ENCODE data around the gene ANKRD44. TPM values are rescaled to one million over a fixed set of nuclear protein-coding genes. Genes with fewer than 3 reads are reported as not detected.

The ANKRD44 gene
- total and polyA plus RNA-seq, 4 experiments from 2014 or later = 51.5 to 248 (median 158) TPM

GRCh38 chr2:197261808-197262226, 48.8 kb downstream of the ANKRD44 start:
- peaks cover 0 to 2% (median 0%) of the 10 kb centered on the region in 8 donors for H3K9me3 Mint-ChIP-seq
- H3K4me3 ChIP-seq (ENCODE audit: low read length in 2 of 2) = no peak overlapping the region
- H3K27me3 ChIP-seq (ENCODE audit: insufficient read depth, low read length) = no peaks in the 10 kb centered on the region
- ChIA-PET POLR2A (ENCODE audit: partially characterized antibody) (interaction anchor here (0.7 to 9.1 kb wide), 21 partner anchors 8 to 147 kb away, joined by 3 to 96 read pairs (median 4); partner anchors contain the start of gene ANKRD44), CTCF (ENCODE audit: partially characterized antibody) (interaction anchor here (0.6 to 1.2 kb wide), 9 partner anchors 11 to 95 kb away, joined by 3 to 5 read pairs (median 3); no protein-coding TSS in a partner anchor)
- peaks cover 87% of the 10 kb centered on the region for H3K4me1 ChIP-seq (ENCODE audit: insufficient read depth, low read length)
- H3K27ac Mint-ChIP-seq = peak overlapping the region; percentile 76 to 98 (median 91)
- no peaks in the 10 kb centered on the region for H3K36me3 ChIP-seq (ENCODE audit: insufficient read depth, low read length)
- H3K27me3 Mint-ChIP-seq = no peaks in the 10 kb centered on the region
- intact Hi-C loops (cut with micrococcal nuclease) = no loop called here
- H3K4me3 Mint-ChIP-seq = peak overlapping the region; percentile 43 to 82 (median 64)
- peak overlapping the region; percentile 65 for H3K27ac ChIP-seq (ENCODE audit: low read depth, low read length)
- peaks cover 18 to 32% of the 10 kb centered on the region in 2 donors for H3K36me3 Mint-ChIP-seq
- peak in 1 of 5 donors; percentile 33 for DNase-seq
- H3K4me1 Mint-ChIP-seq = peaks cover 65 to 91% (median 77%) of the 10 kb centered on the region in 4 donors
- H3K9me3 ChIP-seq (ENCODE audit: control insufficient read depth in 1 of 2, low read length in 2 of 2) = no peaks in the 10 kb centered on the region

DNA sequence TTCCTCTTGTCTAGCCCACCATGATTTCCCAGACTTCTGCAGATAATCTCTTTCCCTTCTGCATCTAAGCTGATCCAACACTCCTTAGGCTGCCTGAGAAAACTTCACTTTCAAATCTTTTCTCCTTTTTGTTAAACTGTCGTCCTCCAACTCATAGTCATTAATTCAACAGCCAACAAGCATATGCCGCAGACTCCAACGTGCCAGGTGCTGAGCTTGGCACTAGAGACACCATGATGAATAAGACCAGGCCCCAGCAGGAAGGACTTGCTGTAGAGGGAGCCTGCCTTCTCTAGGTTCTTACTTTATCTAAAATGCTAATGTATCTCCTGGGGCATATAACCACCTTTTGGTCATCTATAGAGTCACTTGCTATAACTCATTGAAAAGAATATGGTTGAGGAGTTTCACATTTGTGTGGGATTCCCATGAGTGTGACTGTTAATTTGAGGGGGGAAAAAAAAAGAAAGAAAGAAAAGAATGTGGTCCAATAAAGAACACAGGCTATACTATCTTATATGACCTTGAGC, 51.0 kb downstream of the ANKRD44 start:
- POLR2A ChIA-PET (ENCODE audit: partially characterized antibody) = interaction anchor here (0.6 to 55.3 kb wide), 4 partner anchors 13 to 51 kb away, joined by 3 to 1394 read pairs (median 304); partner anchors contain the start of gene ANKRD44
- Mint-ChIP-seq H3K4me3 (peak overlapping the region in 7 of 8 donors; percentile 7 to 76 (median 29)), H3K4me1 (peaks cover 69 to 91% (median 79%) of the 10 kb centered on the region in 4 donors), H3K9me3 (peaks cover 0 to 2% (median 0%) of the 10 kb centered on the region in 8 donors), H3K27me3 (no peaks in the 10 kb centered on the region), H3K36me3 (peaks cover 18 to 35% of the 10 kb centered on the region in 2 donors), H3K27ac (peak overlapping the region; percentile 76 to 95 (median 93))
- no peak overlapping the region for H3K4me3 ChIP-seq (ENCODE audit: low read length in 2 of 2)
- H3K9me3 ChIP-seq (ENCODE audit: control insufficient read depth in 1 of 2, low read length in 2 of 2) = no peaks in the 10 kb centered on the region
- H3K4me1 ChIP-seq (ENCODE audit: insufficient read depth, low read length) = peaks cover 87% of the 10 kb centered on the region
- H3K27me3 ChIP-seq (ENCODE audit: insufficient read depth, low read length) = no peaks in the 10 kb centered on the region
- peak overlapping the region; percentile 29 for H3K27ac ChIP-seq (ENCODE audit: low read depth, low read length)
- H3K36me3 ChIP-seq (ENCODE audit: insufficient read depth, low read length) = no peaks in the 10 kb centered on the region
- CTCF ChIA-PET (ENCODE audit: partially characterized antibody) = interaction anchor here (0.9 kb wide), 1 partner anchor 61 kb away, joined by 3 read pairs; no protein-coding TSS in a partner anchor
- intact Hi-C loops (cut with micrococcal nuclease) = no loop called here
- DNase-seq = no peak

GRCh38 chr2:197258580-197258979, 52.0 kb downstream of the ANKRD44 start:
- H3K4me1 ChIP-seq (ENCODE audit: insufficient read depth, low read length) = peaks cover 87% of the 10 kb centered on the region
- POLR2A ChIA-PET (ENCODE audit: partially characterized antibody) = interaction anchor here (2.2 to 55.3 kb wide), 3 partner anchors 18 to 50 kb away, joined by 12 to 1394 read pairs (median 606); partner anchors contain the start of gene ANKRD44
- peaks cover 69 to 91% (median 78%) of the 10 kb centered on the region in 4 donors for H3K4me1 Mint-ChIP-seq
- peak overlapping the region in 1 of 2 donors; percentile 37 for H3K4me3 ChIP-seq (ENCODE audit: low read length in 2 of 2)
- H3K9me3 ChIP-seq (ENCODE audit: control insufficient read depth in 1 of 2, low read length in 2 of 2) = no peaks in the 10 kb centered on the region
- no peaks in the 10 kb centered on the region for H3K27me3 Mint-ChIP-seq
- intact Hi-C loops (cut with micrococcal nuclease) = no loop called here
- CTCF ChIA-PET (ENCODE audit: partially characterized antibody) = interaction anchor here (0.9 to 3.9 kb wide), 2 partner anchors 60 to 67 kb away, joined by 3 to 15 read pairs; no protein-coding TSS in a partner anchor
- H3K27me3 ChIP-seq (ENCODE audit: insufficient read depth, low read length) = no peaks in the 10 kb centered on the region
- H3K36me3 Mint-ChIP-seq = peaks cover 18 to 33% of the 10 kb centered on the region in 2 donors
- peak overlapping the region; percentile 76 to 95 (median 93) for H3K27ac Mint-ChIP-seq
- H3K9me3 Mint-ChIP-seq = peaks cover 0 to 2% (median 0%) of the 10 kb centered on the region in 8 donors
- peak overlapping the region in 7 of 8 donors; percentile 2 to 76 (median 61) for H3K4me3 Mint-ChIP-seq
- DNase-seq = peak in 2 of 5 donors; percentile 51 to 58
- H3K36me3 ChIP-seq (ENCODE audit: insufficient read depth, low read length) = no peaks in the 10 kb centered on the region
- H3K27ac ChIP-seq (ENCODE audit: low read depth, low read length) = peak overlapping the region; percentile 29

DNA sequence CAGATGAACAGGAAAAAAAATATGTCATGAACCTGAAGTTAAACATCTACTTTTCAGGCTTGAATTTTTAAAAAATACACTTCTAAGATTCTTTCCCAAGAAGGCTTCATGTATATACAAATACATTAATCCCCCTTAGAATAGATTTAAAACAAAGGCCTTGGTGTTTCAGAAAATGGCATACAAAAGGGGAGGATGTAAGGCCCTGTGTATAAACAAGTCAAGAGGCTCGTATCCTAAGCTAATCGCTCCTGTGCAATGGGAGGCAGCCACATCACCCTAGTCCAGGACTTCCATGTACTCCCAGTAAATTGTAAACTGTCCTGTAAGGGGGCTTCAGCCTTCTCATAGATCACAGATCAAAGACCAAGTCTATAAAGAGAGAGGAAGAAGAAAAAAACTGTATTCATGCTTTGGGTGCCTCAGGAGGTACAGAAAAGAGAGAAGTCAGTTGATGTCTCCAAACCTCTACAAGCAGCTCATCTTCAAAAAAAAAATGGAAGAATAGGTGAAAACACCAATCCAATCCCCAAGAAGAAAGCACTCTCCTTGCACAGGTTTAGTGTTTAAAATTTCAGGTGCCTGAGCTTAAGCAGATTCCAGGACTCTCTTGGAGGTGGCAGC, 53.9 kb downstream of the ANKRD44 start:
- Histone ChIP-seq H3K4me1 (ENCODE audit: insufficient read depth, low read length) (peaks cover 82% of the 10 kb centered on the region), H3K4me3 (ENCODE audit: low read length in 2 of 2) (no peak overlapping the region), H3K27ac (ENCODE audit: low read depth, low read length) (peak overlapping the region; percentile 70), H3K27me3 (ENCODE audit: insufficient read depth, low read length) (no peaks in the 10 kb centered on the region), H3K9me3 (ENCODE audit: control insufficient read depth in 1 of 2, low read length in 2 of 2) (no peaks in the 10 kb centered on the region), H3K36me3 (ENCODE audit: insufficient read depth, low read length) (no peaks in the 10 kb centered on the region)
- CTCF ChIA-PET (ENCODE audit: partially characterized antibody) = interaction anchor here (0.8 to 3.9 kb wide), 15 partner anchors 8 to 88 kb away, joined by 3 to 17 read pairs (median 5); partner anchors contain the start of gene ANKRD44
- Mint-ChIP-seq H3K4me3 (peak overlapping the region; percentile 72 to 92 (median 82)), H3K36me3 (peaks cover 11 to 20% of the 10 kb centered on the region in 2 donors), H3K9me3 (peaks cover 0 to 2% (median 0%) of the 10 kb centered on the region in 8 donors), H3K27ac (peak overlapping the region; percentile 93 to 98 (median 96)), H3K4me1 (peaks cover 56 to 78% (median 65%) of the 10 kb centered on the region in 4 donors), H3K27me3 (no peaks in the 10 kb centered on the region)
- DNase-seq = no peak
- POLR2A ChIA-PET (ENCODE audit: partially characterized antibody) = interaction anchor here (0.6 to 55.3 kb wide), 17 partner anchors 8 to 72 kb away, joined by 3 to 1394 read pairs (median 6); partner anchors contain the start of gene ANKRD44
- intact Hi-C loops (cut with micrococcal nuclease) = loop anchor here (1.0 to 2.0 kb wide), 3 partner anchors 16 to 58 kb away; no protein-coding TSS in a partner anchor

GRCh38 chr2:197256021-197256420, 54.6 kb downstream of the ANKRD44 start:
- intact Hi-C loops (cut with micrococcal nuclease) = loop anchor here (1.0 to 2.0 kb wide), 3 partner anchors 16 to 57 kb away; no protein-coding TSS in a partner anchor
- Histone ChIP-seq H3K4me1 (ENCODE audit: insufficient read depth, low read length) (peaks cover 83% of the 10 kb centered on the region), H3K27me3 (ENCODE audit: insufficient read depth, low read length) (no peaks in the 10 kb centered on the region), H3K9me3 (ENCODE audit: control insufficient read depth in 1 of 2, low read length in 2 of 2) (no peaks in the 10 kb centered on the region), H3K4me3 (ENCODE audit: low read length in 2 of 2) (peak overlapping the region in 1 of 2 donors; percentile 12), H3K27ac (ENCODE audit: low read depth, low read length) (peak overlapping the region; percentile 70), H3K36me3 (ENCODE audit: insufficient read depth, low read length) (no peaks in the 10 kb centered on the region)
- Mint-ChIP-seq H3K4me1 (peaks cover 58 to 78% (median 67%) of the 10 kb centered on the region in 4 donors), H3K27ac (peak overlapping the region; percentile 93 to 98 (median 96)), H3K4me3 (peak overlapping the region; percentile 61 to 92 (median 82)), H3K27me3 (no peaks in the 10 kb centered on the region), H3K9me3 (peaks cover 0 to 2% (median 0%) of the 10 kb centered on the region in 8 donors), H3K36me3 (peaks cover 11 to 18% of the 10 kb centered on the region in 2 donors)
- DNase-seq = no peak
- CTCF ChIA-PET (ENCODE audit: partially characterized antibody) = interaction anchor here (1.0 to 3.9 kb wide), 11 partner anchors 9 to 87 kb away, joined by 3 to 17 read pairs (median 5); partner anchors contain the start of gene ANKRD44
- POLR2A ChIA-PET (ENCODE audit: partially characterized antibody) = interaction anchor here (0.6 to 55.3 kb wide), 17 partner anchors 8 to 202 kb away, joined by 3 to 1394 read pairs (median 6); partner anchors contain the start of gene ANKRD44

GRCh38 chr2:197255543-197255942, 55.0 kb downstream of the ANKRD44 start:
- peak overlapping the region; percentile 70 for H3K27ac ChIP-seq (ENCODE audit: low read depth, low read length)
- Mint-ChIP-seq H3K27me3 (no peaks in the 10 kb centered on the region), H3K9me3 (peaks cover 0 to 2% (median 0%) of the 10 kb centered on the region in 8 donors), H3K4me1 (peaks cover 59 to 80% (median 69%) of the 10 kb centered on the region in 4 donors), H3K4me3 (peak overlapping the region; percentile 61 to 92 (median 82)), H3K36me3 (peaks cover 11 to 19% of the 10 kb centered on the region in 2 donors), H3K27ac (peak overlapping the region; percentile 93 to 98 (median 96))
- H3K4me3 ChIP-seq (ENCODE audit: low read length in 2 of 2) = peak overlapping the region in 1 of 2 donors; percentile 12
- H3K27me3 ChIP-seq (ENCODE audit: insufficient read depth, low read length) = no peaks in the 10 kb centered on the region
- ChIA-PET POLR2A (ENCODE audit: partially characterized antibody) (interaction anchor here (0.6 to 55.3 kb wide), 20 partner anchors 8 to 202 kb away, joined by 3 to 1394 read pairs (median 6); partner anchors contain the start of gene ANKRD44), CTCF (ENCODE audit: partially characterized antibody) (interaction anchor here (0.9 to 3.9 kb wide), 13 partner anchors 9 to 145 kb away, joined by 3 to 17 read pairs (median 5); partner anchors contain the start of gene ANKRD44)
- peak; percentile 64 to 92 (median 74) for DNase-seq
- H3K36me3 ChIP-seq (ENCODE audit: insufficient read depth, low read length) = no peaks in the 10 kb centered on the region
- peaks cover 86% of the 10 kb centered on the region for H3K4me1 ChIP-seq (ENCODE audit: insufficient read depth, low read length)
- no peaks in the 10 kb centered on the region for H3K9me3 ChIP-seq (ENCODE audit: control insufficient read depth in 1 of 2, low read length in 2 of 2)
- intact Hi-C loops (cut with micrococcal nuclease) = loop anchor here (1.0 to 2.0 kb wide), 5 partner anchors 8 to 65 kb away; no protein-coding TSS in a partner anchor

All from CD4-positive, alpha-beta memory T cell (primary cell).